Occipital lobe (tissue), 2 donors: ENCODE results near the gene WDR77. TPM values are rescaled to one million over a fixed set of nuclear protein-coding genes. Genes with fewer than 3 reads are reported as not detected.

Experiments used
- DNase-seq: peaks from one replicate; lab custom pipeline; 2025; lab: John Stamatoyannopoulos, UW
- total RNA-seq: library from RNA; depleted of rRNA; stranded (reverse); fragments of >200 nt; gene quantifications from one replicate; pipeline ENCODE4 v1.2.3, GENCODE V29; 2014

Gene WDR77
- total RNA-seq, 1 donor from 2014 or later, result 21.1 TPM

GRCh38 chr1:111439461-111440351, 9.3 kb downstream of the WDR77 start:
- no peak for DNase-seq

- DNase-seq, result no peak
Observed at GRCh38 chr1:111436726-111437125, 12.3 kb downstream of the WDR77 start.

- DNase-seq, result no peak
Observed at GRCh38 chr1:111424281-111424680, 24.8 kb downstream of the WDR77 start.

GRCh38 chr1:111422546-111423391, 26.3 kb downstream of the WDR77 start:
- no peak for DNase-seq

- DNase-seq, result no peak
Observed at GRCh38 chr1:111420377-111420776, 28.7 kb downstream of the WDR77 start.

GRCh38 chr1:111419037-111419436, 30.0 kb downstream of the WDR77 start:
- DNase-seq, result no peak

- no peak for DNase-seq
Observed at GRCh38 chr1:111417755-111418154, 31.3 kb downstream of the WDR77 start.

- no peak for DNase-seq
Observed at GRCh38 chr1:111415461-111415860, 33.6 kb downstream of the WDR77 start.

- no peak for DNase-seq
Observed at GRCh38 chr1:111414756-111415155, 34.3 kb downstream of the WDR77 start.

- no peak for DNase-seq
Observed at GRCh38 chr1:111412839-111413238, 36.2 kb downstream of the WDR77 start.

- no peak for DNase-seq
Observed at GRCh38 chr1:111407301-111407700, 41.8 kb downstream of the WDR77 start.

GRCh38 chr1:111406321-111406768, 42.7 kb downstream of the WDR77 start:
- no peak for DNase-seq

- DNase-seq, result no peak
Observed at GRCh38 chr1:111404588-111404987, 44.5 kb downstream of the WDR77 start.

GRCh38 chr1:111402083-111402482, 47.0 kb downstream of the WDR77 start:
- DNase-seq, result no peak

- no peak for DNase-seq
Observed at GRCh38 chr1:111399792-111400610, 49.1 kb downstream of the WDR77 start.

GRCh38 chr1:111392460-111392945, 56.6 kb downstream of the WDR77 start:
- no peak for DNase-seq

GRCh38 chr1:111392042-111392441, 57.0 kb downstream of the WDR77 start:
- no peak for DNase-seq
